ENCODE results near the gene SNX8.
"Not testable (repeated sequence)": the region's sequence is repeated elsewhere in the genome, so short reads cannot be mapped to it uniquely, and the experiment has no call there.

The SNX8 gene

DNA sequence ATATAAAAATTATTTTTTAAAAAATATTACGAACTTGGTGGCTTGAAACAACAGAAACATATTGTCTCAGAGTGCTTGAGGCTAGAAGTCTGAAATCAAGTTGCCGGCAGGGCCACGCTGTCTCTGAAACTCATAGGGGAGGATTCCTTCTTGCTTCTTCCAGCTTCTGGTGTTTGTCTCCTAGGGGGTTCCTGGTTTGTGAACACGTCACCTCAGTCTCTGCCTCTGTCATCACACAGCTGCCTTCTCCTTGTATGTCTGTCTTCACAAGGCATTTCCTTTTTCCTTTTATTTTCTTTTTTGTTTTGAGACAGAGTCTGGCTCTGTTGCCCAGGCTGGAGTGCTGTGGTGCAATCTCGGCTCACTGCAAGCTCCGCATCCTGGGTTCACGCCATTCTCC lies 12.7 kb upstream of the SNX8 start:
- no peak for DNase-seq (ENCODE audit: low read depth in 2 of 2)
- TF ChIP-seq, protein P1, sequence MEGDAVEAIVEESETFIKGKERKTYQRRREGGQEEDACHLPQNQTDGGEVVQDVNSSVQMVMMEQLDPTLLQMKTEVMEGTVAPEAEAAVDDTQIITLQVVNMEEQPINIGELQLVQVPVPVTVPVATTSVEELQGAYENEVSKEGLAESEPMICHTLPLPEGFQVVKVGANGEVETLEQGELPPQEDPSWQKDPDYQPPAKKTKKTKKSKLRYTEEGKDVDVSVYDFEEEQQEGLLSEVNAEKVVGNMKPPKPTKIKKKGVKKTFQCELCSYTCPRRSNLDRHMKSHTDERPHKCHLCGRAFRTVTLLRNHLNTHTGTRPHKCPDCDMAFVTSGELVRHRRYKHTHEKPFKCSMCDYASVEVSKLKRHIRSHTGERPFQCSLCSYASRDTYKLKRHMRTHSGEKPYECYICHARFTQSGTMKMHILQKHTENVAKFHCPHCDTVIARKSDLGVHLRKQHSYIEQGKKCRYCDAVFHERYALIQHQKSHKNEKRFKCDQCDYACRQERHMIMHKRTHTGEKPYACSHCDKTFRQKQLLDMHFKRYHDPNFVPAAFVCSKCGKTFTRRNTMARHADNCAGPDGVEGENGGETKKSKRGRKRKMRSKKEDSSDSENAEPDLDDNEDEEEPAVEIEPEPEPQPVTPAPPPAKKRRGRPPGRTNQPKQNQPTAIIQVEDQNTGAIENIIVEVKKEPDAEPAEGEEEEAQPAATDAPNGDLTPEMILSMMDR (IDR thresholded peaks at IDR 0.05; ENCODE audit: low read depth, low read length), result no peak
- no peak overlapping the region for H3K4me3 ChIP-seq (replicated peaks in 1 of 2; ENCODE audit: low read depth in 2 of 2, low read length in 2 of 2)

DNA sequence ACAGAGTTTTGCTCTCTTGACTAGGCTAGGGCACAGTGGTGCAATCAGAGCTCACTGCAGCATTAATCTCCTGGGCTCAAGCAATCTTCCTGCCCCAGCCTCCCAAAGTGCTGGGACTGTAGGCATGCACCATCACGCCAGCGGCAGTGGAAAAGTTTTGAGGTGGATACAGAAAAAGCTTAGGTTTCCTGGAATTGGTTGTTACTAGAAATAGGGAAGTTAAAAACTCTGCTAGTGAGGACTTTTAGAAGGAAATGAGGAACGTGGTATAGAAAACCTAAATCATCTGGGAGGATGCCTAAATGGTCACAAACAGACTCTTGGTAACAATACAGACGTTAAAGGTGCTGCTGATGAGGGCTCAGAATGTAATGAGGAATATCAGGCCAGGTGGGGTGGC lies 10.9 kb upstream of the SNX8 start:
- DNase-seq (ENCODE audit: low read depth in 2 of 2), result no peak
- H3K4me3 ChIP-seq (replicated peaks in 1 of 2; ENCODE audit: low read depth in 2 of 2, low read length in 2 of 2), result no peak overlapping the region
- TF ChIP-seq, protein P1 (IDR thresholded peaks at IDR 0.05; ENCODE audit: low read depth, low read length), result no peak

DNA sequence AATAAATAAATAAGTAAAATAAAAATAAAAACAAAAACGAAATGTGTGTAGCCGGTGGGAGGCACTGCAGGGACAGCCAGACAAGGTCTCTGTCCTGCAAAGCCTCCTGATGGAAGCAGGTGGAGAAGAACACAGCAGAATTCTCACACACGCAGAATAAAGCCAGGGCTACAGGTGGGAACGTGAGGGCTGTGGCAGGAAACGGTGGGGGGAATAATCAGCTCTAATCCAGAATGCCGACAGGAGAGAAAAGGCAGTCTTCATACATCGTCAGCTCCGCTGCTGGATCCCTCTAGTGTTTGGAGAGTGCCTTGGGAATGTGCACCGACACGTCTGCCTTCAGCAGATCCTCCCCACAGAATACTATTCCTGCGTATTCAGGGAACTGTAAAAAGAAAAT lies 6.8 kb upstream of the SNX8 start:
- TF ChIP-seq, protein P1 (IDR thresholded peaks at IDR 0.05; ENCODE audit: low read depth, low read length), result peak; percentile 6
- DNase-seq (ENCODE audit: low read depth in 2 of 2), result peak in 1 of 2 donors; percentile 21
- no peak overlapping the region for H3K4me3 ChIP-seq (replicated peaks in 1 of 2; ENCODE audit: low read depth in 2 of 2, low read length in 2 of 2)

DNA sequence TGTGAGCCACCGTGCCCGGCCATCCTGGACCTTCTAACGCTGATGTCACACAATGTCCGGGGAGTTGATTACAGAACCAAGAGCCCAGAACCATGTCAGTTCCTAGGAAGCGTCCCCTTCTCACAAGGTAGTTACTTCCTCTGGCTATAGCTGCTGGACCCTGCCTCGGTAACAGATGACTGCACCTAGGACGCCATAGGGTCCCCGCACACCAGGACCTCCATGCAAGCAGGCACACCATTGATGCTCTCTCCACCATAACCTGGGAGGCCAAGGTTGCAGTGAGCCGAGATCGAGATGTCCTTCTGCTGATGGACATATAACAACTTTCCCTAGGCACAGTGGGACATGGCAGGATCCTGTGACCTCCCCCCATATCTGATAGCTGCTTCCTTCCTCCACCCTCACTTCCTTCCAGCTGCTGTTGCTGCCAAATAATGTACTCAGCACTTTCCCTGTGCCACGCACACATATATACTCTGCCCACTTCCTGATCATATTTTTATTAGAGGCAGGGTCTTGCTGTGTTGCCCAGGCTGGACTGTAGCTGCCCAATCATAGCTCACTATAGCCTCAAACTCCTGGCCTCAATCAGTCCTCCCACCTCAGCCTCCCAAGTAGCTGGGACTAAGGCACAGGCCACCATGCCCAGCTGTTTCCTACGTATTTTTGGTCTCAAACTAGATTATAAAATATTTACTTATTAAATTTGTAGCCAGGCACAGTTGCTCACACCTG lies 3.5 kb upstream of the SNX8 start:
- no peak overlapping the region for H3K4me3 ChIP-seq (replicated peaks in 1 of 2; ENCODE audit: low read depth in 2 of 2, low read length in 2 of 2)
- DNase-seq (ENCODE audit: low read depth in 2 of 2), result no peak
- TF ChIP-seq, protein P1 (IDR thresholded peaks at IDR 0.05; ENCODE audit: low read depth, low read length), result no peak

DNA sequence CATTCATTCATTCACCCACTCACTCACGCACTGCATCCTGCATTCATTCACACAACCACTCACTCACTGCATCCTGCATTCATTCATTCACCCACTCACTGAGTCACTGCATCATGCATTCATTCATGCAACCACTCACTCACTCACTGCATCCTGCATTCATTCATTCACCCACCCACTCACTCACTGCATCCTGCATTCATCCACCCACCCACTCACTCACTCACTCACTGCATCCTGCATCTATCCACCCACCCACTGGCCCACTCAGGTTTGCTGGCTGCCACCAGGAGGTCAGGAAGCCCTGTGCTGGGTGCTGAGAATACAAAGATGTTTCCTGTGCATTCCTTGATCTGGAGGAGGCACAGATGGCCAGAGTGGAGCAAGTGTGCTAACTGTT lies 2.3 kb upstream of the SNX8 start:
- H3K4me3 ChIP-seq (replicated peaks in 1 of 2; ENCODE audit: low read depth in 2 of 2, low read length in 2 of 2), result no peak overlapping the region
- DNase-seq (ENCODE audit: low read depth in 2 of 2), result no peak
- TF ChIP-seq, protein P1 (IDR thresholded peaks at IDR 0.05; ENCODE audit: low read depth, low read length), result no peak

DNA sequence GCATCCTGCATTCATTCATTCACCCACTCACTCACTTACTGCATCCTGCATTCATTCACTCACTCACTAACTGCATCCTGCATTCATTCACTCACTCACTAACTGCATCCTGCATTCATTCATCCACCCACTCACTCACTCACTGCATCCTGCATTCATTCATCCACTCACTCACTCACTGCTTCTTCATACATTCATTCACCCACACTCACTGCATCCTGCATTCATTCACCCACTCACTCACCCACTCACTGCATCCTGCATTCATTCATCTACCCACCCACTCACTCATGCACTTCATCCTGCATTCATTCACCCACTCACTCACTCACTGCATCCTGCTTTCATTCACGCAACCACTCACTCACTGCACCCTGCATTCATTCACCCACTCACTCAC lies 1.5 kb upstream of the SNX8 start:
- TF ChIP-seq, protein P1 (IDR thresholded peaks at IDR 0.05; ENCODE audit: low read depth, low read length), result no peak
- H3K4me3 ChIP-seq (replicated peaks in 1 of 2; ENCODE audit: low read depth in 2 of 2, low read length in 2 of 2), result no peak overlapping the region
- no peak for DNase-seq (ENCODE audit: low read depth in 2 of 2)

DNA sequence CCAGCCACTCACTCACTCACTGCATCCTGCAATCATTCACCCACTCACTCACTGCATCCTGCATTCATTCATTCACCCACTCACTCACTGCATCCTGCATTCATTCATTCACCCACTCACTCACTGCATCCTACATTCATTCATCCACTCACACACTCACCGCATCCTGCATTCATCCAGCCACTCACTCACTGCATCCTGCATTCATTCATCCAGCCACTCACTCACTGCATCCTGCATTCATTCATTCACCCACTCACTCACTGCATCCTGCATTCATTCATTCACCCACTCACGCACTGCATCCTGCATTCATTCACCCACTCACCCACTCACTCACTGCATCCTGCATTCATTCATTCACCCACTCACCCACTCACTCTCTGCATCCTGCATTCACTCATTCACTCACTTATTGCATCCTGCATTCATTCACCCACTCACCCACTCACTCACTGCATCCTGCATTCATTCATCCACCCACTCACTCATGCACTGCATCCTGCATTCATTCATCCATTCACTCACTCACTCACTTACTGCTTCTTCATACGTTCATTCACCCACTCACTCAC lies 802 bp upstream of the SNX8 start:
- H3K4me3 ChIP-seq (replicated peaks in 1 of 2; ENCODE audit: low read depth in 2 of 2, low read length in 2 of 2), result peak overlapping the region in 1 of 2 donors; percentile 61
- DNase-seq (ENCODE audit: low read depth in 2 of 2), result not testable (repeated sequence)
